Measurements from ENCODE around the gene CDCA7L.

GRCh38 chr7:21984042-21984441 is 38.3 kb upstream of the CDCA7L start:
- TF ChIP-seq, protein P1, sequence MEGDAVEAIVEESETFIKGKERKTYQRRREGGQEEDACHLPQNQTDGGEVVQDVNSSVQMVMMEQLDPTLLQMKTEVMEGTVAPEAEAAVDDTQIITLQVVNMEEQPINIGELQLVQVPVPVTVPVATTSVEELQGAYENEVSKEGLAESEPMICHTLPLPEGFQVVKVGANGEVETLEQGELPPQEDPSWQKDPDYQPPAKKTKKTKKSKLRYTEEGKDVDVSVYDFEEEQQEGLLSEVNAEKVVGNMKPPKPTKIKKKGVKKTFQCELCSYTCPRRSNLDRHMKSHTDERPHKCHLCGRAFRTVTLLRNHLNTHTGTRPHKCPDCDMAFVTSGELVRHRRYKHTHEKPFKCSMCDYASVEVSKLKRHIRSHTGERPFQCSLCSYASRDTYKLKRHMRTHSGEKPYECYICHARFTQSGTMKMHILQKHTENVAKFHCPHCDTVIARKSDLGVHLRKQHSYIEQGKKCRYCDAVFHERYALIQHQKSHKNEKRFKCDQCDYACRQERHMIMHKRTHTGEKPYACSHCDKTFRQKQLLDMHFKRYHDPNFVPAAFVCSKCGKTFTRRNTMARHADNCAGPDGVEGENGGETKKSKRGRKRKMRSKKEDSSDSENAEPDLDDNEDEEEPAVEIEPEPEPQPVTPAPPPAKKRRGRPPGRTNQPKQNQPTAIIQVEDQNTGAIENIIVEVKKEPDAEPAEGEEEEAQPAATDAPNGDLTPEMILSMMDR (conservative IDR thresholded peaks at IDR 0.05; ENCODE audit: low read length): peak; percentile 22; the same call in 1 of the 2 replicates
- no peak for TF ChIP-seq EZH2phosphoT487 (IDR thresholded peaks at IDR 0.05; ENCODE audit: borderline replicate concordance)

Data from Loucy (cell line).